ENCODE results near the gene RCN1.
"Not testable (repeated sequence)": the region's sequence is repeated elsewhere in the genome, so short reads cannot be mapped to it uniquely, and the experiment has no call there.

Gene RCN1

GRCh38 chr11:32090545-32091370 lies at the start of gene RCN1:
RCN1 (plus strand) TSS chr11:32091074; CDS start chr11:32091197, 123 bp downstream.
- peak in 1 of 3 donors; percentile 11 for DNase-seq (ENCODE audit: low read depth in 2 of 3, low spot score in 1 of 3)

DNA sequence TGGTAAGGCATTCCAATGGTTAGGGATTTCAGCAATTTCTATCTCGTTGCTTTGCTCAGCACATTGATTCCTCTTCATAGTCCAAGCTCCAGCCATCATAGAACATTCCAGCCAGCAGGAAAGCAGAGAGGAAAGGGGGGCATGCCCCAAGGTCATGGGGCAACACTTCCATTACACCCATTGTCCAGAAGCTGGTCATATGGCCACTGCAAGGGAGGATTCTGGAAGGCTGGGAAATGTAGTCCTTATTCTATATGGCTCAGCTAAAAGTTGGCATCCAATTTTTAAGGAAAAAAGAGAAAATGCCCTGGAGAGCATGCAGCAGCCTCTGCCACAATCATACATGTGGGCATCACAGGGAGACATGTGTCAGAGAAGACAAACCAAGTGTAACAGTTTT lies 47.1 kb upstream of the RCN1 start:
- no peak for DNase-seq (ENCODE audit: low read depth in 2 of 3, low spot score in 1 of 3)

- DNase-seq (ENCODE audit: low read depth in 2 of 3, low spot score in 1 of 3), result no peak
Measured at GRCh38 chr11:32044158-32044863, 46.6 kb upstream of the RCN1 start.

- no peak for DNase-seq (ENCODE audit: low read depth in 2 of 3, low spot score in 1 of 3)
Measured at GRCh38 chr11:32045456-32045855, 45.4 kb upstream of the RCN1 start.

- no peak for DNase-seq (ENCODE audit: low read depth in 2 of 3, low spot score in 1 of 3)
Measured at GRCh38 chr11:32050264-32050663, 40.6 kb upstream of the RCN1 start.

DNA sequence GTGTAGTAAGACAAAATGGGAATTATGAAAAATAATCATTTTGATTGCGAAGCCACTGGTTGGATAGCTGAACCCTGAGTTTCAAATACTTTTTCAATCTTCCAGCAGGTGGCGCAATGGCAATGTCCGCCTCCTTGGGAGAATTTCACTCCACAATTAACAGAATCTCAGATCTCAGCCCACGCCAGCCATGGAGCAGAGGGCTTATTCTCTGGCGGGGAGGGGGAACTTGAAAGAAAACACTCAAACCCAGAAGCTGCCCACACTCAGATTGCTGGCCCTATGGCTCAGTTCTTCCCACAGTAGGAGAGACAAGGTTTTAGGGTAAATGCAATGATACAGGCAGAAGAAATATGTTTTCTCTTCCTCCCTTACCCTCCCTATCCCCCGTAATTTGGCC lies 38.7 kb upstream of the RCN1 start:
- peak; percentile 24 to 64 (median 33) for DNase-seq (ENCODE audit: low read depth in 2 of 3, low spot score in 1 of 3)

DNA sequence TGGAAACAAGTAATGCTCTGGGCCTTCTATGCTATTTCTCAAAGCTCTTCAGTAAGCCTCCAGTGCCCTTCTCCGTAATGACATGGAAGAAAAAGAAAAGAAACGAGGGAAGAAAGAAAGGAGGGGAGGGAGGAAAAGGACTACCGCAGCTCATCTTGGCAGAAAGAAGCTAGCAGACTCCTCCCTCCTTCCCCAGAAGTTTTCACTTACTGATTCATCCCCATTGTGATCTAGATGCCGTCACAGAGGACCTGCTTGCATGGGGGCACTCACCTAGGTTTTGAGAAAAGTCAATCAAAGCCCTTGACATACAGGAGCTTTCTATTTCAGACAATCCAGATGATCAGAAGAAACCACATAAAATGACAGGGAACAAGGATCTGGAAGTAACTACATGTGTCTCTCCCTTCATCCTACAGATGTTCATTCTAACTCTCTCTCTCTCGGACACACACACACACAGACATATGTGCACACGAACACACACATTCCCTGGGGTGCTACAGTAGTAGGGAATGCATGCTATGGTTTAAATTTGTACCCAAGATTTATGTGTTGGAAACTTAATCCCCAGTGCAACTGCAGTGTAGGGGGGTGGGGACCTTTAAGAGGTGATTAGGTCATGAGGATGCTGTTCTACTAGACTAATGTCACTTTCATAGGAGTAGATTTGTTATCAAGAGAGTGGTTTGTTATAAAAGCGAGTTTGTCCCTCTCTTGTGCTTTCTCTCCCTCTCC lies 37.6 kb upstream of the RCN1 start:
- DNase-seq (ENCODE audit: low read depth in 2 of 3, low spot score in 1 of 3), result no peak

DNA sequence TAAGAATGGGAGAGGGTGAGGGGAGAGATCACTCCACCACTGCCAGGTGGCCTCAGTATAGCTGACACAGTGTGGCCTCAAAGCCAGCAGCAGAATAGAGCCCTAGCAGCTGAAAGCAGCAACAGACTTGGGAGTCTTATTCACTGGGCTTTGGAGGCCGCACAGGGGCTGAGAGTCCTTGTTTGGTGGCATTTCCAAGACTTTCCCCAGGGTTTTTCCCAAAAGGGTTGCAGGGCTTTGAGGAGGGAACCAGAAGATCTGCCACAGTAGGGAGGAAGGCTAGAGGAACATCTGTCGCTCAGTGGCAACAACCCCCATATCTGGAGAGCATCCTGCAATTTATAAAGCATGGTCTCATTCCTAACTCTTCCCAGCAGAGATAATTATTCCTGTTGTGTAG lies 35.0 kb upstream of the RCN1 start:
- DNase-seq (ENCODE audit: low read depth in 2 of 3, low spot score in 1 of 3), result no peak

GRCh38 chr11:32056438-32056837 lies 34.4 kb upstream of the RCN1 start:
- no peak for DNase-seq (ENCODE audit: low read depth in 2 of 3, low spot score in 1 of 3)

- no peak for DNase-seq (ENCODE audit: low read depth in 2 of 3, low spot score in 1 of 3)
Measured at GRCh38 chr11:32059686-32060462, 31.0 kb upstream of the RCN1 start.

- DNase-seq (ENCODE audit: low read depth in 2 of 3, low spot score in 1 of 3), result no peak
Measured at GRCh38 chr11:32062540-32062939, 28.3 kb upstream of the RCN1 start.

DNA sequence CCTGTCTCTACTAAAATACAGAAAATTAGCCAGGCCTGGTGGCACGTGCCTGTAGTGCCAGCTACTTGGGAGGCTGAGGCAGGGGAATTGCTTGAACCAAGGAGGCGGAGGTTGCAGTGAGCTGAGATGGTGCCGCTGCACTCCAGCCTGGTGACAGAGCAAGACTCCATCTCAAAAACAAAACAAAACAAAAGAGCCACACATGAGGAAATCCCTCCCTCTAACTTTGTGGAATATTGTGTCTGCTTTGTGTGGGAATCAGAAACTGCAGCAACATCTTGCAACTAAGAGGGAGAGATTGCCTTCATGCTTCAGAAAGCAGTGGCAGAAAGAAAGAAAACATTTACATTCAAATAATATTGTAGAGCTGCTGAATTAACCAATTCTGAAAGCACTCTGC lies 27.8 kb upstream of the RCN1 start:
- not testable (repeated sequence) for DNase-seq (ENCODE audit: low read depth in 2 of 3, low spot score in 1 of 3)

GRCh38 chr11:32065865-32066629 lies 24.8 kb upstream of the RCN1 start:
- DNase-seq (ENCODE audit: low read depth in 2 of 3, low spot score in 1 of 3), result no peak

GRCh38 chr11:32068134-32068870 lies 22.6 kb upstream of the RCN1 start:
- DNase-seq (ENCODE audit: low read depth in 2 of 3, low spot score in 1 of 3), result no peak

GRCh38 chr11:32069361-32070058 lies 21.4 kb upstream of the RCN1 start:
- no peak for DNase-seq (ENCODE audit: low read depth in 2 of 3, low spot score in 1 of 3)

DNA sequence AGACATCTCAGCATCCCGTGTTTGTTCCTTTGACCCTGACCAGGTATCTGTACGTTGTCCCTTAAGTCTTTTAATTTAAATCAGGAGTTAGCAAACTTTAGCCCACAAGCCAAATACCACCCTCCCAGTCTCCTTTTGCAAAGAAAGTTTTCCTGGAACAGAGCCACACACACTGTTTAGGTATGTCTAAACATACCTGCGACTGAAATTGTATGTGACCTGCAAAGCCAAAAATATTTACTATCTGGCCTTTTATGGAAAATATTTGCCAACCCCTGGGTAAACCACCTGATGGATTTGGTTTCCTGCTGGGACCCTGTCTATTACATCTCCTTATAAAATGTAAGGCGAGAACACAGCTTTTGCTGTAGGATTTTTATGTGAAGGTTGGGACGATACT lies 20.2 kb upstream of the RCN1 start:
- no peak for DNase-seq (ENCODE audit: low read depth in 2 of 3, low spot score in 1 of 3)

GRCh38 chr11:32071811-32072210 lies 19.1 kb upstream of the RCN1 start:
- DNase-seq (ENCODE audit: low read depth in 2 of 3, low spot score in 1 of 3), result no peak

DNA sequence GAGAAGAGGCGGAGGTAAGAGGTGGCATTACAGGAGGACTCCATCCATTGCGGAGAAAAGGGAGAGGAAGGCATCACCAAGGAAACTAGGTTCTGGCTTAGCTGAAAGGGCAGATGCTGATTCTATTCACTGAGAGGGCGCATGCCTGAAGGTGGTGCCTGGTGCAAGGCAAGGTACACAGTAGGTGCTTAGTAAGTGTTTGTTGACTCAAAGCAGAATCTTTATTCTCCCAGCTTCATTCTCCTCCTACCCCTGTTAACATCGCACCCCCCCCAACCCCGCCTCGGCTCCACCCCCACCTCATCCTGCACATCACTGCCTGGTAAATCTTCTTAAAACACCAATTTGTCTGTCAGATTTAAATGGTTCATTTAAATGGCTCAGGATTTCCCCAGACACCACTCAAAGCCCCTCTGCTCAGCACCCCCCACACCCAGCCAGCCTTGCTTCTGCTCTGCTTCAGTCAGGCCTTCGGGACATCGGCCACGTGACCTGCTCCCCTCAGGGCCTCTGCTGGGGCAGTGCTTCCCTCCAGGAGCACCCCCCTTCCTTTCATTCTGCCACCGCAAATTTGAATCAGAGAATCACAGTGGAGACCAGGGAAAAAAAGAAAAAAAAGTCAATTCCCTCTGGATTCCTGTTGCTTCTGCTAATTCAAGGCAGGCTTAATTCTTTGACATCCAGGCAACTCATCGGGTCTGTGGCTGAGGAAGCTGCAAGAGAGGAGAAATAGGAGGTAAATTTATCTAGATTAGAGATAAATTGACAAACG lies 17.8 kb upstream of the RCN1 start:
- no peak for DNase-seq (ENCODE audit: low read depth in 2 of 3, low spot score in 1 of 3)

Data from stimulated activated CD4-positive, alpha-beta T cell treated with anti-CD3 and anti-CD28 coated beads, Interleukin-12 subunit alpha, Interleukin-12 subunit beta, amount 100 ng/mL, for 48 hours (primary cell).